ENCODE data around the gene TNFAIP8L3. TPM values are rescaled to one million over a fixed set of nuclear protein-coding genes. Genes with fewer than 3 reads are reported as not detected.

Gene TNFAIP8L3
- total and polyA plus RNA-seq, 9 of the 15 experiments (the other 6 are each of a cell fraction or from before 2014, with no cell fraction given): 0.13 TPM; not detected in 8

- POLR2A ChIA-PET: interaction anchor here (0.7 to 1.2 kb wide), 5 partner anchors 8 to 279 kb away, joined by 3 to 5 read pairs (median 3); no protein-coding TSS in a partner anchor
- H3K4me2 ChIP-seq (ENCODE audit: insufficient read depth, low read length): no peak overlapping the region
- FAIRE-seq (peak; percentile 63), ATAC-seq (peak; percentile 50), DNase-seq (ENCODE audit: extremely low read depth in 1 of 4, low spot score in 3 of 4) (peak in 1 of 4 experiments; percentile 16)
- no peak overlapping the region for H3K4me3 ChIP-seq
- CTCF ChIA-PET (ENCODE audit: low intra/inter-chr PET ratio): no interaction called here
- peak overlapping the region in 1 of 2 experiments; percentile 6; a peak in 1 of 4 replicates for H3K9ac ChIP-seq (ENCODE audit: insufficient read depth in 1 of 2, low read depth in 2 of 2, low read length in 2 of 2)
- in situ Hi-C loops (cut with MboI): no loop called here
- no peaks in the 10 kb centered on the region for H3K27me3 ChIP-seq (ENCODE audit: control insufficient read depth in 2 of 2, insufficient read depth in 2 of 2, low read length in 2 of 2)
- H3K79me2 ChIP-seq (ENCODE audit: control insufficient read depth, insufficient read depth, low read length): no peaks in the 10 kb centered on the region
- H3K9me1 ChIP-seq (ENCODE audit: control insufficient read depth, insufficient read depth, low read length): no peaks in the 10 kb centered on the region
- peaks cover 0 to 5% of the 10 kb centered on the region in 2 experiments; a peak in 1 of 5 replicates for H3K4me1 ChIP-seq (replicated peaks in 1 of 2; ENCODE audit: control insufficient read depth in 2 of 2, insufficient read depth in 2 of 2, low read length in 2 of 2)
- no TSS peak for BruUV-seq (replicated peaks)
- TF ChIP-seq ATF3 (IDR thresholded peaks at IDR 0.05) (peak; percentile 32; the same call in 1 of the 2 replicates), ATF3 (CRISPR knock-in tag; conservative IDR thresholded peaks at IDR 0.05) (no peak), TAF1 (IDR thresholded peaks at IDR 0.05; ENCODE audit: control insufficient read depth, extremely low read depth, insufficient read depth, low read length, severe bottlenecking) (no peak), NFE2 (IDR thresholded peaks at IDR 0.05; ENCODE audit: low read depth) (peak; percentile 55), NR2C2 (CRISPR knock-in tag; IDR thresholded peaks at IDR 0.05) (no peak), NR2C2 (tag; IDR thresholded peaks at IDR 0.05) (0 out of 2 replicates have a peak, but pooled peaks have one; percentile 47), PKNOX1 (IDR thresholded peaks at IDR 0.05) (peak; percentile 39), ZNF696 (CRISPR knock-in tag; conservative IDR thresholded peaks at IDR 0.05) (no peak), SMAD3 (CRISPR knock-in tag; conservative IDR thresholded peaks at IDR 0.05) (no peak), MAFG (tag; conservative IDR thresholded peaks at IDR 0.05) (peak; percentile 90), BACH1 (tag; IDR thresholded peaks at IDR 0.05) (peak; percentile 92), ZNF316 (IDR thresholded peaks at IDR 0.05) (peak; percentile 87), C11orf30 (IDR thresholded peaks at IDR 0.05; ENCODE audit: low read depth) (peak; percentile 84)
- H3K27ac ChIP-seq (ENCODE audit: extremely low read depth, low read depth, low read length): peak overlapping the region; percentile 13; the same call in 1 of the 3 replicates
- 5% methylated on average over 1 of the region's 1 CpG for WGBS (ENCODE audit: insufficient coverage, low coverage, missing lambda C conversion rate)
- H3K36me3 ChIP-seq (ENCODE audit: control insufficient read depth, insufficient read depth, low read length): no peaks in the 10 kb centered on the region
- no peaks in the 10 kb centered on the region for H3K9me3 ChIP-seq (replicated peaks; ENCODE audit: control insufficient read depth, insufficient read depth, low read depth, low read length)
- intact Hi-C loops (cut with micrococcal nuclease): no loop called here
- peak overlapping the region; percentile 50; the same call in 1 of the 2 replicates for H2AFZ ChIP-seq (ENCODE audit: low read depth, low read length)
- H4K20me1 ChIP-seq (replicated peaks; ENCODE audit: control insufficient read depth, insufficient read depth, low read length): no peaks in the 10 kb centered on the region
These were observed 8.9 kb downstream of the TNFAIP8L3 start for GRCh38 chr15:51085764-51086163.

All from K562 (cell line).